ENCODE measurements around the gene FCN2. TPM values are rescaled to one million over a fixed set of nuclear protein-coding genes. Genes with fewer than 3 reads are reported as not detected.
"Not testable (repeated sequence)": the region's sequence is repeated elsewhere in the genome, so short reads cannot be mapped to it uniquely, and the experiment has no call there.

FCN2 gene
- total RNA-seq, 1 donor from 2014 or later, result not detected

GRCh38 chr9:134847752-134848432, 32.7 kb upstream of the FCN2 start:
- no peak for DNase-seq

DNA sequence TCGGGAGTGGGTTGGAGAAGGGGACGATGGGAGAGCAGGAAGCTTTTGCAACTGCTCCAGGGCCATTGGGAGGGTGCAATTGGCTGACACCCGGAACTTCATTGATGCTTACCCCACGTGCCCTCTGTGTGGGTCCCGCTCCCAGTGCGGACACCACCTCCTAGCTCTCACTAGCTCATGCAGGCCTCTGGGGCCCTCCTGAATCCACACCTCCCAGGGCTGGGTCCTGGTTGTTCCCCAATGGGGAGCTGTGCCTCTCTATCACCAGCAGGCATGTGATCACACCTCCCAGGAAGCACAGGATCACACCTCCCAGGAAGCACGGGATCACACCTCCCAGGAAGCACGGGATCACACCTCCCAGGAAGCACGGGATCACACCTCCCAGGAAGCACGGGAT, 32.1 kb upstream of the FCN2 start:
- no peak for DNase-seq

GRCh38 chr9:134850611-134851010, 30.0 kb upstream of the FCN2 start:
- no peak for DNase-seq

DNA sequence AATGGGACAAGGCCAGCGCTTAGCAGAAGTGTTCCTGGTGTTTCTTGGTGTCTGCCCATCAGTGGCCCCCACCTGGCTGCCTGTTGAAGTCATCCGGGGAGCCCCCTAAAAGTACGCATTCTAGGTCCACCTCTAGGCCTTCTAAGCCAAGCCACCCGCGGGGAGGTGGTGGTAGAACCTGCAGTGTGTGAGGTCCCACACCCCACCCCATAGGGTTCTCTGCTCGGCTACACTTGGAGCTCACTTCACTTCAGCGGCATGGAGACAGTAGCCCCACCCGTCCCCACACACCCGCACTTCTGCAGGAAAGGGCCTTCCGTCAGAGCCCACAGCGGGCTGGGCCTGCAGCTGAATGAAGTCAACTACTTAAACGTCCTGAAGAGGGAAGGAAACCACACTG, 29.6 kb upstream of the FCN2 start:
- DNase-seq, result no peak

DNA sequence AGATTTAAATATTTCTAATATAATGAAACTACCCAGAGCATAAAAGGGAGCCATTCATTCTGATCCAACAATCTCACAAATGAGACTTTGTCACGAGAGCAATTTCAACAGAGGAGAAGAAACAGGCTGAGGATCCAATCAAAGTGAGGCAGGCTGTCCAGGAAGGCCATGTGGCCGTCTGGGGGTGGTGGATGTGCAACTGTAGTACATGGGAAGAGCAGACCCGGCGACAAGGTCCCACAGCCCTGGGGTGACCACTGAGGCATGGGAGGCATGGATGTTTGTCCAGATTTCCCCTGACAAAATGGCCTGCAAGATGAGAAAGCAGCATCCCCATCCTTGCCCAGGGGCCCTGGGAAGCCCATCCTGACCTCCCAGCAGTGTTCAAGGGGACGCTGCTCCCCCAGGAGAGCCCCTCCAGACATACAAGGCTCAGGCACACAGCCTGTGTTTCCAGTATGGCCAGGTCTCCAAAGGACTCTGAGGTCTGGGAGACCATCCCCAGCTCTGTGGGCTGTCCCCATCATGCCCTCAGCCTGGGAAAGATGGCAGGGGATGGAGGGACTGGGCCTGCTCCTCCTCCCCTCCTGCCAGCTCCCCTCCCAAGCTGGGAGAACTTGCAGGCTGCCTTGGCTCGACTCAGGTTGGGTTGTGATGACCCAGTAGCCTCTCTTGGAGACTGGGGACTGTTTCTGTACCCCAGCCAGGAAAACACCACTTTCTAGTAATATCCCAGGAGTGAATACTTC, 27.5 kb upstream of the FCN2 start:
- no peak for DNase-seq

- no peak for DNase-seq
Measured at GRCh38 chr9:134853893-134854292, 26.7 kb upstream of the FCN2 start.

GRCh38 chr9:134854541-134854981, 26.0 kb upstream of the FCN2 start:
- DNase-seq, result no peak

DNA sequence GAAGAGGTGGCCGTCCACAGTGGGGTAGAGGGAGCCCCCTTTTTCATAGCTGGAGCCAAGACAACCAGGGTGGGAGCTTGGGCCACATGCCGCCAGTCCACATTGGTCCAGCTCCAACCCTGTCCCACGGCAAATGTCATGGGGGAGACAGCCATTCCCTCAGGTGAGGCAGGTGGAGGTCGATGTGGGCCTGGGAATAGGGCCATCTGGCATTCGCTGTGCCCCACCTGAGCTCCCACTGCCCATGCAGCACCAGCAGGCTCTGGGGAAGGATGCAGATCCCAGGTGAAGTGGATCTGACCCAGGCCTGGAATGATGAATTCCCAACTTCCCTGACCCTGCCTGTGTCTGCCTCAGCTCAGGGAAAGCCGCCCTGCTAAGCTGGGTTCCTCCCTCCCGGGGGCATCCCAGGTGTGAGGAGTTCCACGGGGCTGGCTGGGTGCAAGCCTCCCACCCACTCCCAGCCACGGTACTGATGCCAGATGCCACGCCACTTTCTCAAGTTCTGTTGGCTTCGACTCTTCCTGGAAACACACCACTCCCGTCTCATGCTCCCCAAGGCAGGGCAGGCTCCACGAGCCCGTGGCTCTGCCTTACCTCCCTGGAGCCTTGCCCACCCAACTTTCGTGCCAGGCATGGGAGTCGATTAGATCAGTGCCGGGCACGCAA, 25.2 kb upstream of the FCN2 start:
- no peak for DNase-seq

- no peak for DNase-seq
Measured at GRCh38 chr9:134855900-134856377, 24.7 kb upstream of the FCN2 start.

DNA sequence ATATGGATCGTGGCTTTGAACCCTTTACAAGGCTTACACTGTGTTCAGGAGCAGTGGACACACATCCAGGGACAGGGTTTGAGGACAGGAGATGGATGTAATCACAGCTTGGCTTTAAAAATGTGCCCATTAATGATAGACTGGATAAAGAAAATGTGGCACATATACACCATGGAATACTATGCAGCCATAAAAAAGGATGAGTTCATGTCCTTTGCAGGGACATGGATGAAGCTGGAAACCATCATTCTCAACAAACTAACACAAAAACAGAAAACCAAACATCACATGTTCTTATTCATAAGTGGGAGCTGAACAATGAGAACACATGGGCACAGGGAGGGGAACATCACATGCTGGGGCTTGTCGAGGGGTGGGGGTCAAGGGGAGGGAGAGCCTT, 23.2 kb upstream of the FCN2 start:
- DNase-seq, result not testable (repeated sequence)

- DNase-seq, result no peak
Measured at GRCh38 chr9:134858051-134858841, 22.4 kb upstream of the FCN2 start.

DNA sequence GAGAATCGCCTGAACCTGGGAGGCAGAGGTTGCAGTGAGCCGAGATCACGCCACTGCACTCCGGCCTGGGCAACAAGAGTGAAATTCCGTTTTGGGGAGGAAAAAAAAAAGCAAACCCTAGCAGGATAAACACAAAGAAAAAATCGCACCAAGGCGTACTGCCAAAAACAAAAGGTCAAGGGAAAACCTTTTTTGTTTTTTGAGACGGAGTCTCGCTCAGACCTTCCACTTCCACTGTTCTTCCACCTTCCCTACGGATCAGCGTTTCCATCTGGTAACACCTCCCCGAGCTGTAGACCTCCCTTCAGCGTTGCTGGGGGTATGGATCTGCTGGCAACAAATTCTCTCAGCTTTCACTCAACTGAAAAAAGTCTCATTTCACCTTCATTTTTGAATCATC, 20.1 kb upstream of the FCN2 start:
- DNase-seq, result no peak

GRCh38 chr9:134861595-134862334, 18.8 kb upstream of the FCN2 start:
- no peak for DNase-seq

DNA sequence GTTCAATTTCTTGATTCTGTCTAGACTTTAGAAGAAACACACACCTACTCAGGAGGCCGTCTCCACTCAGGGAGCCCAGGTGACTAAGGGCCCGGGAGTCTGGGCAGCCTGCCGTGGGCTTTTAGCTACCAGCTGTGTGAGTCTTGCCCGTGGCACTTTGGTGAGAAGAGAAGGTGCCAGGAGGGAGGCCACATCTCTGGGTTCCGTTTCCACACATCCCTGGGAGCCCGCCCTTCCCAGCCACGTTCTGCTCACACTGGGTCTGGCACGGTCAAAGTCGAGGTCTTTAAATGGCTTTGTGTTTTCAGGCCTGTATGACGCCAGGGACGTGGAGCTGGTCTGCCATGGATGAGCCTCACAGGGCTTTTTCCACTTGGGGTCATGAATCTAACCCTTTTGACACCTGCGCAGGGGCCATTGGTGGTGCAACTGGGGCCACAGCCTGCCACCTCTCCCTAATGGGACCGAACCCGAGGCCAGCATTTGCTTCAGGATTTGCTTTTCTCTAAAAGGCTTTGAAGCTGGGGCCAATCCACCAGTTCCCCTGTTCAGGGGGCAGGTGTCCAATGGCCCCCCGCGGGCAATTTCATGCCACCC, 17.2 kb upstream of the FCN2 start:
- DNase-seq, result no peak

DNA sequence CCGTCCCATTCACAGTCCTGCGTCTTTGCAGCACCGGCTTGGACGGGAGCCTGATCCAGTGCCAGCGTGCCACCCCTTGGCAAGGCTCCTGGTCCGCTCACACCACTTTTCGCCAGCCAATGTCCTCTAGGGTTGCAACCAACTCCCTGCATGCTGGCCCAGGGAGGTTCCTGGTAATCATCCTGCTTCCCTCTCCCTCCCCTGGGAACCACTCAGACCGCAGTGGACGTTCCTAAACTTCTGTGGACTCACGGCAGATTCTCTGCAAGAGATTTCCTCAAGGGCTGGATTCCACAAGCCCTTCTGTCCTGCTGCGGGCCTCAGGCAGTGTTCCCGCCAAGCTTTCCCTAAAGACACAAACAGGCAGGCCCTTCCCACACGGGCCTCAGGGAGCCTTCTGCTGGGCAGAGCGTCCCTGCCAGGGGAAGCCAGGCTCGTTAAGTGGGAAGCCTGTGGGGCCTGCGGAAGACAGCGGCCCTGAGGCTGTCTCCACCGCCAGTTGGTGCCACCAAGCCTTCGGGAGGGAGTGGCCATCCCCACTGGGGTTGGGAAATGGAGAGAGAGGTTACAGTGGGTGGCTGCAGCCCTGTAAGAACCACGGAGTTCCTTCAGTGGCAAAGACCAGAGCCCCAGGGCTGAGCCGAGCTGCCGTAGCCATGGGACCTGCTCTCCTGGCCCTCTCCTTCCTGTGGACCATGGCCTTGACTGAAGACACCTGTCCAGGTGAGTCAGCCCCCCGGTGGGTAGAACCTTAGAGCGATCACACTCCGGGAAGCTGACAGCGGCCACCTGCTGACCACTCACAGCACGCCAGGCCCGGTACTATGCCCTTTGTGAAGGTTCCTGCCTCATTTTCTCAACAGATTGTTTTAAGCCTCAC, 16.4 kb upstream of the FCN2 start:
- DNase-seq, result no peak

DNA sequence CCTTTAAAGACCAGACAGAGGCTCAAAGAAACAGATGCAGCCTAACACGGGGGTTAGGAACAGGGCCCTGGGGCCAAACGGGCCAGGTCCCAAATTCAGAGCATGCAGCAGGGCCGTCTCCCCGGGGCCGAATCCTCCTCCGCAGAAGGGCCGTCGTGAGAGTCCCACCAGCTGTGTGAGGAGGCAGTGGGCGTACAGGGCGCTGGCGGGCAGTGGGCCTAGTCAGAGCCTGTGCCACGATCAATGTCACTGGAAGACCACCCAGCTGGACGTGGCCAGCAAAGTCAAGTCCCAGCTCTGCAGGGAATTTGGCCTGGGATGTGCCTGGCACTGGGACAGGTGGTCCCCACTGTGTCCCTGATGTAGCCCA, 15.8 kb upstream of the FCN2 start:
- DNase-seq, result no peak

DNA sequence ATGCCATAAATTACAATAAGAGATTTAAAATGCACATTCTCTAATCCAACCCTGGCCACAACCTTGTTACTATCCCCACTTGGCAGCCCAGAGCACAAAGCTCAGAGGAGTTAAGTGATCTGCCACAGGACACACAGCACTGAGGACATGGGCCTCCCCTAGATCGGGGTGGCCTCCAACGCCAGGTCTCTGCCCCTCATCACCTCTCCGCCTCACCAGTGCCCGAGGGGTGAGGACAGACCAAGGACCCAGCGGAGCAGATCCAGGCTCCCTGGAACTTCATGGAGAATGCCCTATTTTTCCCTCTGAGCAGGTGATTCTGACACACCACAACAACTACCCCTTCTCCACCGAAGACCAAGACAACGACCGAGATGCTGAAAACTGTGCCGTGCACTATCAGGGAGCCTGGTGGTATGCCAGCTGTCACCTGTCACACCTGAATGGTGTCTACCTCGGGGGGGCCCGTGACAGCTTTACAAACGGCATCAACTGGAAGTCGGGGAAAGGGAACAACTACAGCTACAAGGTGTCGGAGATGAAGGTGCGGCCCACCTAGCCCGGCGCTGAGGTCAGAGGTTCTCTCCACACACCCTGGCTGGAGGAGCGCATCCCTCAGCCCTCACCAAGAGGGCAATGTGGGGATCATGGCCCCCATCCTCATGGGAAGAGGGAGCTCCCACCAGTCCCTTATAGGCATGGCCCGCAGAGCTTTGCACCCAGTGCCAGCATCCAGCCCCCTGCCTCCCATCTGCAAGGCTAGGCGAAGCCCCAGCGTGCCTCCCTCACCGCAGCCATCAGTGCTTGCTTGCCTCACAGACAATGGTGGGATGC, 12.5 kb upstream of the FCN2 start:
- DNase-seq, result no peak

- DNase-seq, result no peak
Measured at GRCh38 chr9:134868751-134869553, 11.7 kb upstream of the FCN2 start.

Measured in occipital lobe (tissue), 2 donors.